Body of pancreas (tissue), 4 donors: ENCODE results near the gene RPS19BP1. TPM values are rescaled to one million over a fixed set of nuclear protein-coding genes. Genes with fewer than 3 reads are reported as not detected.

Experiments
- ATAC-seq: fragments of 150-250 bp; one replicate; pipeline ENCODE4 v1.9.1; 2016
- DNase-seq, 4 donors: peaks; one replicate each; pipeline ENCODE4 v3.0.0-alpha.2; 2019
- H3K27ac ChIP-seq, 4 donors: fragments of 200-600 bp; sonication (generic); 1 replicate in 3 of 4; 2 replicates in 1 of 4; pipeline versions ENCODE4 v1.5.1 to v1.6.1; 2016 to 2019; ENCODE audit warnings: mild to moderate bottlenecking in 1 of 4, mixed read lengths in 1 of 4, moderate library complexity in 1 of 4
- H3K27me3 ChIP-seq, 2 donors: fragments of 200-600 bp; sonication (generic); one replicate each; pipeline ENCODE4 v1.6.0; 2016; ENCODE audit warnings: mild to moderate bottlenecking in 1 of 2
- H3K36me3 ChIP-seq, 2 donors: fragments of 200-600 bp; sonication (generic); replicated peaks in 1 of 2; 2 replicates each; pipeline ENCODE4 v1.5.1; 2016; ENCODE audit warnings: low read depth in 2 of 2; ENCODE audit not compliant: insufficient read depth in 1 of 2
- H3K4me1 ChIP-seq: fragments of 200-600 bp; sonication (generic); one replicate; pipeline ENCODE4 v1.6.0; 2016
- H3K4me3 ChIP-seq, 2 donors: fragments of 200-600 bp; sonication (generic); 1 replicate in 1 of 2; 2 replicates in 1 of 2; pipeline ENCODE4 v1.5.1; 2016 to 2019
- H3K9me3 ChIP-seq, 3 donors: fragments of 200-600 bp; sonication (generic); 1 replicate in 2 of 3; 2 replicates in 1 of 3; pipeline ENCODE4 v1.5.1; 2016
- POLR2A ChIP-seq, 3 donors: fragments of 450-650 bp; IDR thresholded peaks; one replicate each; pipeline ENCODE4 v1.6.1; 2016; ENCODE audit warnings: antibody characterized with exemption in 3 of 3, mild to moderate bottlenecking in 2 of 3
- WGBS, 2 donors: methylation state at CpG; one replicate each; pipeline ENCODE4 v1.1.5; 2017; 5-methylcytosine and 5-hydroxymethylcytosine counted together
- intact Hi-C: fragments of 100-400 bp; cut with DNase I; formaldehyde crosslinking; loops from one replicate; pipeline ENCODE4 v1.15.1; 2023
- total RNA-seq, 2 donors: library from RNA; depleted of rRNA; stranded (reverse); fragments of >200 nt; gene quantifications; one replicate each; pipeline ENCODE4 v1.1.0, GENCODE V29; 2016
- TF ChIP-seq, protein P1 (sequence below), 7 experiments: fragments of 450-650 bp in 4 of 7; fragments of 200-600 bp in 3 of 7; sonication (generic) in 3 of 7; IDR thresholded peaks; one replicate each; pipeline ENCODE4 v1.5.1; 2016 to 2019; ENCODE audit warnings: antibody characterized with exemption in 7 of 7

Gene RPS19BP1
- total RNA-seq, 2 donors from 2014 or later: 87.2 to 141 TPM

GRCh38 chr22:39567135-39567946 lies 34.8 kb upstream of the RPS19BP1 start:
- no peak for DNase-seq
- WGBS, 2 donors: 70 to 72% methylated on average over 14 of the region's 14 CpGs
- intact Hi-C loops: no loop called here
- no peak for TF ChIP-seq POLR2A (IDR thresholded peaks at IDR 0.05)
- TF ChIP-seq, protein P1, sequence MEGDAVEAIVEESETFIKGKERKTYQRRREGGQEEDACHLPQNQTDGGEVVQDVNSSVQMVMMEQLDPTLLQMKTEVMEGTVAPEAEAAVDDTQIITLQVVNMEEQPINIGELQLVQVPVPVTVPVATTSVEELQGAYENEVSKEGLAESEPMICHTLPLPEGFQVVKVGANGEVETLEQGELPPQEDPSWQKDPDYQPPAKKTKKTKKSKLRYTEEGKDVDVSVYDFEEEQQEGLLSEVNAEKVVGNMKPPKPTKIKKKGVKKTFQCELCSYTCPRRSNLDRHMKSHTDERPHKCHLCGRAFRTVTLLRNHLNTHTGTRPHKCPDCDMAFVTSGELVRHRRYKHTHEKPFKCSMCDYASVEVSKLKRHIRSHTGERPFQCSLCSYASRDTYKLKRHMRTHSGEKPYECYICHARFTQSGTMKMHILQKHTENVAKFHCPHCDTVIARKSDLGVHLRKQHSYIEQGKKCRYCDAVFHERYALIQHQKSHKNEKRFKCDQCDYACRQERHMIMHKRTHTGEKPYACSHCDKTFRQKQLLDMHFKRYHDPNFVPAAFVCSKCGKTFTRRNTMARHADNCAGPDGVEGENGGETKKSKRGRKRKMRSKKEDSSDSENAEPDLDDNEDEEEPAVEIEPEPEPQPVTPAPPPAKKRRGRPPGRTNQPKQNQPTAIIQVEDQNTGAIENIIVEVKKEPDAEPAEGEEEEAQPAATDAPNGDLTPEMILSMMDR (IDR thresholded peaks at IDR 0.05): no peak
- no peaks in the 10 kb centered on the region for H3K4me1 ChIP-seq
- H3K36me3 ChIP-seq: no peaks in the 10 kb centered on the region
- no peak for ATAC-seq
- H3K9me3 ChIP-seq: no peaks in the 10 kb centered on the region
- H3K27me3 ChIP-seq: no peaks in the 10 kb centered on the region
- no peak overlapping the region for H3K27ac ChIP-seq
- no peak overlapping the region for H3K4me3 ChIP-seq

GRCh38 chr22:39565414-39565944 lies 32.9 kb upstream of the RPS19BP1 start:
- intact Hi-C loops: no loop called here
- H3K4me1 ChIP-seq: no peaks in the 10 kb centered on the region
- no peak overlapping the region for H3K27ac ChIP-seq
- 91 to 95% methylated on average over 5 of the region's 5 CpGs for WGBS, 2 donors
- H3K27me3 ChIP-seq: no peaks in the 10 kb centered on the region
- no peak for ATAC-seq
- H3K9me3 ChIP-seq: no peaks in the 10 kb centered on the region
- H3K36me3 ChIP-seq: no peaks in the 10 kb centered on the region
- TF ChIP-seq POLR2A (IDR thresholded peaks at IDR 0.05): no peak
- TF ChIP-seq, protein P1 (IDR thresholded peaks at IDR 0.05): no peak
- H3K4me3 ChIP-seq: no peak overlapping the region
- no peak for DNase-seq

DNA sequence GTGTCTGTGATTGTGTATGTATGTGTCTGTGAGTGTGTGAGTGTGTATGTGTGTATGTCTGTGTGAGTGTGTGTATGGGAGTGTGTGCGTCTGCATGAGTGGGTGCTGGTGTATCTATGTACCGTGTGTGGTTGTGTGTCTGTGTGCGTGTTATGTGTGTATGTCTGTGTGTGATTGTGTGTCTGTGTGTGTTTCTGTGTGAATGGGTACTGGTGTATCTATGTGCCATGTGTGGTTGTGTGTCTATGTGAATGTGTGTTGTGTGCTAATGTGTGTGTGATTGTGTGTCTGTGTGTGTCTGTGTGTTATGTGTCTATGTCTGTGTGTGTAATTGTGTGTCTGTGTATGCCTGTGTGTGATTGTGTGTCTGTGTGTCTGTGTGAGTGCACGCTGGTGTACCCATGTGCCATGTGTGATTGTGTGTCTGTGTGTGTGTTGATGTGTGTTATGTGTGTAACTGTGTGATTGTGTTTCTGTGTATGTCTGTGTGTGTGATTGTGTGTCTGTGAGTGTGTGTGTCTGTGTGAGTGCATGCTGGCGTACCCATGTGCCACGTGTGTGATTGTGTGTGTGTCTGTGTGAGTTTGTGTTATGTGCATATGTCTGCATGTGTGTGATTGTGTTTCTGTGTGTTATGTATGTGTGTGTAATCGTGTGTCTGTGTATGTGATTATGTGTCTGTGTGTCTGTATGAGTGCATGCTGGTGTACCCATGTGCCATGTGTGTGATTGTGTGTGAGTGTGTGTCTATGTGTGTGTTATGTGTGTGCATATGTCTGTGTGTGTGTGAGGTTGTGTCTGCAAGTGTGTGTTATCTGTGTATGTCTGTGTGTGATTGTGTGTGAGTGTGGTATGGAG lies 31.3 kb upstream of the RPS19BP1 start:
- Histone ChIP-seq H3K9me3 (no peaks in the 10 kb centered on the region), H3K27ac (no peak overlapping the region), H3K4me3 (no peak overlapping the region), H3K27me3 (no peaks in the 10 kb centered on the region), H3K36me3 (no peaks in the 10 kb centered on the region), H3K4me1 (no peaks in the 10 kb centered on the region)
- 73 to 83% methylated on average over 7 of the region's 7 CpGs for WGBS, 2 donors
- TF ChIP-seq, protein P1 (IDR thresholded peaks at IDR 0.05): no peak
- TF ChIP-seq POLR2A (IDR thresholded peaks at IDR 0.05): no peak
- DNase-seq: no peak
- no peak for ATAC-seq
- intact Hi-C loops: no loop called here

GRCh38 chr22:39562839-39563489 lies 30.4 kb upstream of the RPS19BP1 start:
- no peak overlapping the region for H3K4me3 ChIP-seq
- DNase-seq: no peak
- no peaks in the 10 kb centered on the region for H3K36me3 ChIP-seq
- H3K27ac ChIP-seq: no peak overlapping the region
- peaks cover 0 to 7% of the 10 kb centered on the region in 2 donors for H3K27me3 ChIP-seq
- no peak for TF ChIP-seq POLR2A (IDR thresholded peaks at IDR 0.05)
- TF ChIP-seq, protein P1 (IDR thresholded peaks at IDR 0.05): no peak
- no peaks in the 10 kb centered on the region for H3K9me3 ChIP-seq
- intact Hi-C loops: no loop called here
- WGBS, 2 donors: 70 to 74% methylated on average over 9 of the region's 9 CpGs
- no peak for ATAC-seq
- H3K4me1 ChIP-seq: peaks cover 6% of the 10 kb centered on the region
